GM12874 (cell line): ENCODE results near the gene ZBTB44.

Experiments
- CTCF ChIP-seq: IDR thresholded peaks from 2 replicates; pipeline ENCODE4 v1.5.1; 2011; ENCODE audit warnings: low read depth, mild to moderate bottlenecking, control low read depth, low read length, moderate library complexity; ENCODE audit not compliant: insufficient read depth

Gene ZBTB44

DNA sequence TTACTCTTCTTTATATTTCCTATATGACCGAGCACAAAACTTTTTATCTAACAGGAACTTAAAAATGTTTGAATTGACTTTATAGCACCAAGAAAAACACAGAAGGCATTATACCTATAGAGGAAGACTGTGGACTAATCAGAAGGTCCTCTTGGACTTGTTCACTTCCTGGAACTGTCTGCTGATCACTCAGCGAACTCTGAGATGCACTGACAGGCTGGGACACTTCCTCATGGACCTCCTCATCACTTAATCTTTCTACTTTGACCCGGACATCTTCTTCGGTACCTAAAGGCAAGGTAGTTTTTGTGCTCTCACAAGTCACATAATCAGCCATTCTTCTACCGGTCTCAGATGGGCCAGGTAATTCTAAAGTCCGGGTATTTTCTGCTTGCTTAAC, 54.0 kb downstream of the ZBTB44 start:
- no peak for TF ChIP-seq CTCF

DNA sequence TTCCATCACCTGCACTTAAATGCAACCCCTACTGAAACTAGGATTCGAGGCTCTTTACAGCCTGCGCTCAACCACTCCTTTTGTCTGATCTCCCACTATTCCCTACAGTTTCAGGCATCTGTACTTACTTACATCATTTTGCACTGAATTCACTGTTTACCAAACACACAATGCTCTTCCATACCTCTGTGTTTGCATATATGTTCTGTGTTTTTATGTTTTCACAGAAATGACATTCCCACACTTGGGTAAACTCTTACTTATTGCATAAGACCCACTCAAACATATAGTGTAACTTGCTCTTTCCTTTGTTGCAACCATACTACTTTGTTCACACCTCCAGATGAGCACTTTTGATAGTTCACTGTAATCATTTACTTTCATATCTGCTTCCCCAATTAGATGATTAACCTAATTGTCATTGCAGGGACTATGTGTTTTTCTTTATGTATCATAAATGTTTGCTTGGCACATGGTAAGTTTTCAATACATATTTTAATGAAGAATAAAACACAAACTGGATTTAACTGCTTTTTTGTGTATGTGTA, 54.6 kb downstream of the ZBTB44 start:
- no peak for TF ChIP-seq CTCF

- no peak for TF ChIP-seq CTCF
Measured at GRCh38 chr11:130249371-130249770, 65.3 kb downstream of the ZBTB44 start.

GRCh38 chr11:130247319-130247718, 67.4 kb downstream of the ZBTB44 start:
- no peak for TF ChIP-seq CTCF

GRCh38 chr11:130246738-130247137, 68.0 kb downstream of the ZBTB44 start:
- no peak for TF ChIP-seq CTCF

DNA sequence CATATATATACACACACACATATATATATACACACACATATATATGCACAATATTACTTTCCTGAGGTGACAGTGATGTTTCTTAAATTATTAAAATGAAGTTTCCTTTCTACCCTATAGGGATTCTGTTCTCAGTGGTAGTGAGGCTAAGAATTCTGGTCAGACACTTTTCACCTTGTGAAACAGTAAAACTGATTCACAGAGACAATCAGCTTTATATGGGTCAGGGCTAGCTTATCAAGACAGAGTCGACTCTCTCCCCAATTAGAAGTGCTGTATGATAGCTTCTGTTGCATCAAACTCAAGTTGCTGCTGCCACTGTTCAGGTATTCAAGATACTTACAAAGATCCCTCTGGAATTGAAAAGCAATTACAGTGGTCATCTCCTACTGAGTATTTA, 68.4 kb downstream of the ZBTB44 start:
- TF ChIP-seq CTCF = no peak

DNA sequence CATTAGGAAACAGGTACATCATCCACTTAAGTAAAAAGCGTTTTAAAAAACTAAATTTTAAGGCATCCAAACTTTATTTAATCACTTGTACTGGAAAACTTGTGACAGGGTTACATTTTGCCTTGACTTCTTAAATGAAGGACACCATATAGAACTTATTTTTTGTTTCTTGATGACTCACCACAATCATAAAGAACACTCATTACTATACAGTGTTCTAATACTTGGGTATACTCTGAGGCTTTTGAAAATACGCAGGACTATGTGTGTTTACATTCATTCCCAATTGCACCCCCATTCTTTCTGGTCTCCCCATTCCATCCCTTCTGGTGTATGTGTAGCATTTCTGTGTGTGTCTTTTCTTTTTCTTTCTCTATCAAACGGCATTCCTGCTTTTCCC, 69.9 kb downstream of the ZBTB44 start:
- TF ChIP-seq CTCF = no peak

GRCh38 chr11:130243816-130244215, 70.9 kb downstream of the ZBTB44 start:
- no peak for TF ChIP-seq CTCF
